GM12878 (cell line): ENCODE data around the gene GOLGA2. TPM values are rescaled to one million over a fixed set of nuclear protein-coding genes. Genes with fewer than 3 reads are reported as not detected.

Experiments used
- ATF7 ChIP-seq: fragments of 450-650 bp; IDR thresholded peaks from 2 replicates; pipeline ENCODE4 v1.6.1; 2016; ENCODE audit warnings: low read depth, mild to moderate bottlenecking
- EGR1 ChIP-seq, 2 experiments: IDR thresholded peaks; 1 replicate in 1 of 2; 2 replicates in 1 of 2; pipeline ENCODE4 v1.6.1; 2011 to 2012; ENCODE audit warnings: low read depth in 2 of 2, low read length in 2 of 2, borderline replicate concordance in 1 of 2, mild to moderate bottlenecking in 1 of 2, moderate library complexity in 1 of 2
- FOXK2 ChIP-seq: fragments of 450-650 bp; IDR thresholded peaks from 2 replicates; pipeline ENCODE4 v1.6.1; 2017; ENCODE audit warnings: mild to moderate bottlenecking, moderate library complexity
- IKZF2 ChIP-seq, 2 experiments: fragments of 450-650 bp; IDR thresholded peaks; 2 replicates each; pipeline ENCODE4 v1.6.1; 2017; ENCODE audit warnings: mild to moderate bottlenecking in 2 of 2, moderate library complexity in 2 of 2
- SPI1 ChIP-seq: IDR thresholded peaks from 2 replicates; pipeline ENCODE4 v1.6.1; 2011; ENCODE audit warnings: low read depth, mild to moderate bottlenecking, low read length, moderate library complexity, borderline replicate concordance; ENCODE audit not compliant: insufficient read depth
- SREBF2 ChIP-seq: IDR thresholded peaks from 2 replicates; pipeline ENCODE4 v1.6.1; 2012; ENCODE audit warnings: mild to moderate bottlenecking, low read length
- SRF ChIP-seq, 2 experiments: IDR thresholded peaks; 2 replicates each; pipeline ENCODE4 v1.6.1; 2011; ENCODE audit warnings: low read depth in 2 of 2, low read length in 2 of 2, mild to moderate bottlenecking in 1 of 2, moderate library complexity in 1 of 2
- TCF12 ChIP-seq: IDR thresholded peaks from 2 replicates; pipeline ENCODE4 v1.6.1; 2011; ENCODE audit warnings: low read depth, mild to moderate bottlenecking, low read length
- YY1 ChIP-seq: IDR thresholded peaks from 2 replicates; pipeline ENCODE4 v1.6.1; 2011; ENCODE audit warnings: low read depth, mild to moderate bottlenecking, low read length
- polyA plus RNA-seq, 11 experiments: library from polyadenylated mRNA; depleted of rRNA in 4 of 11; unstranded in 6 of 11; stranded (reverse) in 5 of 11; fragments of >200 nt; fragmentation: Nextera tagmentation in 4 of 11; fragmentation: Illumina TruSeq in 1 of 11; extraction: Ambion mirVana in 4 of 11; extraction: Trizol in 1 of 11; gene quantifications; 1 replicate in 1 of 11; 2 replicates in 10 of 11; pipeline versions ENCODE4 v1.2.1 to v1.2.3, GENCODE V29; 2011 to 2016; ENCODE audit warnings: inconsistent platforms in 2 of 11, missing spikeins in 2 of 11, low read depth in 1 of 11
- total RNA-seq, 4 experiments: library from RNA; depleted of rRNA in 3 of 4; stranded (reverse); fragments of >200 nt in 3 of 4; fragmentation: Illumina TruSeq in 1 of 4; extraction: Trizol in 1 of 4; gene quantifications; 2 replicates each; pipeline versions ENCODE4 v1.2.1 to v1.2.3, GENCODE V29; 2013 to 2021
- TF ChIP-seq, protein P1 (sequence below): fragments of 450-650 bp; IDR thresholded peaks from 2 replicates; pipeline ENCODE4 v1.6.1; 2017; ENCODE audit warnings: antibody characterized with exemption, mild to moderate bottlenecking, moderate library complexity
- TF ChIP-seq, protein P2 (sequence below): IDR thresholded peaks from 2 replicates; pipeline ENCODE4 v1.6.1; 2012; ENCODE audit warnings: mild to moderate bottlenecking, low read depth, low read length
- TF ChIP-seq, protein P3 (sequence below): fragments of 450-650 bp; IDR thresholded peaks from 2 replicates; pipeline ENCODE4 v1.6.1; 2016; ENCODE audit warnings: mild to moderate bottlenecking
- TF ChIP-seq, protein P4 (sequence below): fragments of 450-650 bp; formaldehyde crosslinking; IDR thresholded peaks from 2 replicates; pipeline ENCODE4 v1.4.0; 2022; ENCODE audit warnings: mild to moderate bottlenecking, moderate library complexity
- TF ChIP-seq, protein P5 (sequence below): IDR thresholded peaks from 2 replicates; pipeline ENCODE4 v1.6.1; 2011; ENCODE audit warnings: borderline replicate concordance, low read depth, mild to moderate bottlenecking, moderate library complexity, low read length; ENCODE audit not compliant: insufficient read depth, poor library complexity, severe bottlenecking

Gene GOLGA2
- total and polyA plus RNA-seq, 10 of the 15 experiments (the other 5 are each of a cell fraction or from before 2014, with no cell fraction given) = 5.9 to 32.6 (median 19.7) TPM

DNA sequence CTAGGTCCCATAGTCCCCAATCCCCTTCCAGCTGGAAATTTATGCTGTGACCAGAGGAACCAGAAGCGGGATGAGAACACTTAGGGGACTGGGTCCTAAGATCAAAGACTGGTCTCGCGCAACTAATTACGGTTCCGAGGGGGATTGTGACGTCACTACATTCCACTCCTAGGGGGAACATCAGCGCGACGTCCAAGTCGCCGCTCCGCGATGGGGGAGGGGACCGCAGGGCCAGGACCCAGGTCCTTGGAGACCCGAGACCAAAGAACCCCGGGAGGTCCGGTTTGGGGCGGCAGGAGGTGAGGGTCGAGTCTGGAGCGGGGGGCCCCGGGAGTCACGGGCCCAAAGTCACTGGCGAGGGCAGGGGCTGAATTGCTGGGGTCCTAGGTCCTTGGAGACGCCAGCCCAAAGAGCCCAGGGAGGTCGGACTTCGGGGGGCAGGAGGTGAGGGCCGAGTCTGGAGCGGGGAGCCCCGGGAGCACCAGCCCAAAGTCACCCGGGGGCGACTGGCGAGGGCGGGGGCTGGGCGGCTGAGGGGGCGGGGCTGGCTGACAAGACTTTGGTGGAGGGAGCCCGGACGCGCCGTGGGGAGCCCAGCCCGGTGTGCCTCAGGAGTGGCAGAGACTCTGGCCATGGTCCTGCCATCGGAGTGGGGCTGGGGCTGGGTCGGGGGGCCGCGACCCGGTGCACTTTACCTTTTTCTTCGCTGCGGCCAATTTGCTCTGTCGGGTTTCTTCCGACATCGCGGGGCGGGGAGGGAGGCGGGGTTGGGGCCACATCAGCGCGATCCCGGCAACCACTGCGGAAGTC is at the start of gene GOLGA2 (continued):
- TF ChIP-seq, protein P1, sequence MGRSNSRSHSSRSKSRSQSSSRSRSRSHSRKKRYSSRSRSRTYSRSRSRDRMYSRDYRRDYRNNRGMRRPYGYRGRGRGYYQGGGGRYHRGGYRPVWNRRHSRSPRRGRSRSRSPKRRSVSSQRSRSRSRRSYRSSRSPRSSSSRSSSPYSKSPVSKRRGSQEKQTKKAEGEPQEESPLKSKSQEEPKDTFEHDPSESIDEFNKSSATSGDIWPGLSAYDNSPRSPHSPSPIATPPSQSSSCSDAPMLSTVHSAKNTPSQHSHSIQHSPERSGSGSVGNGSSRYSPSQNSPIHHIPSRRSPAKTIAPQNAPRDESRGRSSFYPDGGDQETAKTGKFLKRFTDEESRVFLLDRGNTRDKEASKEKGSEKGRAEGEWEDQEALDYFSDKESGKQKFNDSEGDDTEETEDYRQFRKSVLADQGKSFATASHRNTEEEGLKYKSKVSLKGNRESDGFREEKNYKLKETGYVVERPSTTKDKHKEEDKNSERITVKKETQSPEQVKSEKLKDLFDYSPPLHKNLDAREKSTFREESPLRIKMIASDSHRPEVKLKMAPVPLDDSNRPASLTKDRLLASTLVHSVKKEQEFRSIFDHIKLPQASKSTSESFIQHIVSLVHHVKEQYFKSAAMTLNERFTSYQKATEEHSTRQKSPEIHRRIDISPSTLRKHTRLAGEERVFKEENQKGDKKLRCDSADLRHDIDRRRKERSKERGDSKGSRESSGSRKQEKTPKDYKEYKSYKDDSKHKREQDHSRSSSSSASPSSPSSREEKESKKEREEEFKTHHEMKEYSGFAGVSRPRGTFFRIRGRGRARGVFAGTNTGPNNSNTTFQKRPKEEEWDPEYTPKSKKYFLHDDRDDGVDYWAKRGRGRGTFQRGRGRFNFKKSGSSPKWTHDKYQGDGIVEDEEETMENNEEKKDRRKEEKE = no peak
- TF ChIP-seq TCF12 = peak; percentile 42; the same call in 1 of the 2 replicates
- no peak for TF ChIP-seq SPI1
- TF ChIP-seq ATF7 = peak; percentile 90
- no peak for TF ChIP-seq SREBF2
- TF ChIP-seq IKZF2 (IDR thresholded peaks at IDR 0.05) = 0 out of 4 replicates have a peak, but pooled peaks of 1 of the 2 experiments have one; percentile 11
- TF ChIP-seq YY1 = no peak
- TF ChIP-seq, protein P2, sequence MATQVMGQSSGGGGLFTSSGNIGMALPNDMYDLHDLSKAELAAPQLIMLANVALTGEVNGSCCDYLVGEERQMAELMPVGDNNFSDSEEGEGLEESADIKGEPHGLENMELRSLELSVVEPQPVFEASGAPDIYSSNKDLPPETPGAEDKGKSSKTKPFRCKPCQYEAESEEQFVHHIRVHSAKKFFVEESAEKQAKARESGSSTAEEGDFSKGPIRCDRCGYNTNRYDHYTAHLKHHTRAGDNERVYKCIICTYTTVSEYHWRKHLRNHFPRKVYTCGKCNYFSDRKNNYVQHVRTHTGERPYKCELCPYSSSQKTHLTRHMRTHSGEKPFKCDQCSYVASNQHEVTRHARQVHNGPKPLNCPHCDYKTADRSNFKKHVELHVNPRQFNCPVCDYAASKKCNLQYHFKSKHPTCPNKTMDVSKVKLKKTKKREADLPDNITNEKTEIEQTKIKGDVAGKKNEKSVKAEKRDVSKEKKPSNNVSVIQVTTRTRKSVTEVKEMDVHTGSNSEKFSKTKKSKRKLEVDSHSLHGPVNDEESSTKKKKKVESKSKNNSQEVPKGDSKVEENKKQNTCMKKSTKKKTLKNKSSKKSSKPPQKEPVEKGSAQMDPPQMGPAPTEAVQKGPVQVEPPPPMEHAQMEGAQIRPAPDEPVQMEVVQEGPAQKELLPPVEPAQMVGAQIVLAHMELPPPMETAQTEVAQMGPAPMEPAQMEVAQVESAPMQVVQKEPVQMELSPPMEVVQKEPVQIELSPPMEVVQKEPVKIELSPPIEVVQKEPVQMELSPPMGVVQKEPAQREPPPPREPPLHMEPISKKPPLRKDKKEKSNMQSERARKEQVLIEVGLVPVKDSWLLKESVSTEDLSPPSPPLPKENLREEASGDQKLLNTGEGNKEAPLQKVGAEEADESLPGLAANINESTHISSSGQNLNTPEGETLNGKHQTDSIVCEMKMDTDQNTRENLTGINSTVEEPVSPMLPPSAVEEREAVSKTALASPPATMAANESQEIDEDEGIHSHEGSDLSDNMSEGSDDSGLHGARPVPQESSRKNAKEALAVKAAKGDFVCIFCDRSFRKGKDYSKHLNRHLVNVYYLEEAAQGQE = peak; percentile 34; the same call in 1 of the 2 replicates
- TF ChIP-seq, protein P3, sequence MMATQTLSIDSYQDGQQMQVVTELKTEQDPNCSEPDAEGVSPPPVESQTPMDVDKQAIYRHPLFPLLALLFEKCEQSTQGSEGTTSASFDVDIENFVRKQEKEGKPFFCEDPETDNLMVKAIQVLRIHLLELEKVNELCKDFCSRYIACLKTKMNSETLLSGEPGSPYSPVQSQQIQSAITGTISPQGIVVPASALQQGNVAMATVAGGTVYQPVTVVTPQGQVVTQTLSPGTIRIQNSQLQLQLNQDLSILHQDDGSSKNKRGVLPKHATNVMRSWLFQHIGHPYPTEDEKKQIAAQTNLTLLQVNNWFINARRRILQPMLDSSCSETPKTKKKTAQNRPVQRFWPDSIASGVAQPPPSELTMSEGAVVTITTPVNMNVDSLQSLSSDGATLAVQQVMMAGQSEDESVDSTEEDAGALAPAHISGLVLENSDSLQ = no peak
- no peak for TF ChIP-seq FOXK2
- TF ChIP-seq, protein P4, sequence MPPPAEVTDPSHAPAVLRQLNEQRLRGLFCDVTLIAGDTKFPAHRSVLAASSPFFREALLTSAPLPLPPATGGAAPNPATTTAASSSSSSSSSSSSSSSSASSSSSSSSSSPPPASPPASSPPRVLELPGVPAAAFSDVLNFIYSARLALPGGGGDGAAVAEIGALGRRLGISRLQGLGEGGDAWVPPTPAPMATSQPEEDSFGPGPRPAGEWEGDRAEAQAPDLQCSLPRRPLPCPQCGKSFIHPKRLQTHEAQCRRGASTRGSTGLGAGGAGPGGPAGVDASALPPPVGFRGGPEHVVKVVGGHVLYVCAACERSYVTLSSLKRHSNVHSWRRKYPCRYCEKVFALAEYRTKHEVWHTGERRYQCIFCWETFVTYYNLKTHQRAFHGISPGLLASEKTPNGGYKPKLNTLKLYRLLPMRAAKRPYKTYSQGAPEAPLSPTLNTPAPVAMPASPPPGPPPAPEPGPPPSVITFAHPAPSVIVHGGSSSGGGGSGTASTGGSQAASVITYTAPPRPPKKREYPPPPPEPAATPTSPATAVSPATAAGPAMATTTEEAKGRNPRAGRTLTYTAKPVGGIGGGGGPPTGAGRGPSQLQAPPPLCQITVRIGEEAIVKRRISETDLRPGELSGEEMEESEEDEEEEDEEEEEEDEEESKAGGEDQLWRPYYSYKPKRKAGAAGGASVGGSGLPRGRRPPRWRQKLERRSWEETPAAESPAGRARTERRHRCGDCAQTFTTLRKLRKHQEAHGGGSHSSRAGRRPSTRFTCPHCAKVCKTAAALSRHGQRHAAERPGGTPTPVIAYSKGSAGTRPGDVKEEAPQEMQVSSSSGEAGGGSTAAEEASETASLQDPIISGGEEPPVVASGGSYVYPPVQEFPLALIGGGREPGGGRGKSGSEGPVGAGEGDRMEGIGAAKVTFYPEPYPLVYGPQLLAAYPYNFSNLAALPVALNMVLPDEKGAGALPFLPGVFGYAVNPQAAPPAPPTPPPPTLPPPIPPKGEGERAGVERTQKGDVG (CRISPR knock-in tag) = no peak
- TF ChIP-seq, protein P5, sequence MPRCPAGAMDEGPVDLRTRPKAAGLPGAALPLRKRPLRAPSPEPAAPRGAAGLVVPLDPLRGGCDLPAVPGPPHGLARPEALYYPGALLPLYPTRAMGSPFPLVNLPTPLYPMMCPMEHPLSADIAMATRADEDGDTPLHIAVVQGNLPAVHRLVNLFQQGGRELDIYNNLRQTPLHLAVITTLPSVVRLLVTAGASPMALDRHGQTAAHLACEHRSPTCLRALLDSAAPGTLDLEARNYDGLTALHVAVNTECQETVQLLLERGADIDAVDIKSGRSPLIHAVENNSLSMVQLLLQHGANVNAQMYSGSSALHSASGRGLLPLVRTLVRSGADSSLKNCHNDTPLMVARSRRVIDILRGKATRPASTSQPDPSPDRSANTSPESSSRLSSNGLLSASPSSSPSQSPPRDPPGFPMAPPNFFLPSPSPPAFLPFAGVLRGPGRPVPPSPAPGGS = no peak
- TF ChIP-seq SRF (IDR thresholded peaks at IDR 0.05; ENCODE audit: low read depth in 2 of 2, low read length in 2 of 2) = no peak
- peak in 1 of 2 experiments; percentile 76; a peak in 2 of 3 replicates for TF ChIP-seq EGR1 (IDR thresholded peaks at IDR 0.05; ENCODE audit: borderline replicate concordance in 1 of 2, low read depth in 2 of 2, low read length in 2 of 2)
